HK-2 (cell line): ENCODE measurements around the gene KIAA1671.
"Not testable (repeated sequence)": the region's sequence is repeated elsewhere in the genome, so short reads cannot be mapped to it uniquely, and the experiment has no call there.

Experiments used
- DNase-seq: peaks from one replicate; pipeline ENCODE4 v3.0.0-alpha.2; 2018; ENCODE audit not compliant: unreplicated experiment

KIAA1671 gene

DNA sequence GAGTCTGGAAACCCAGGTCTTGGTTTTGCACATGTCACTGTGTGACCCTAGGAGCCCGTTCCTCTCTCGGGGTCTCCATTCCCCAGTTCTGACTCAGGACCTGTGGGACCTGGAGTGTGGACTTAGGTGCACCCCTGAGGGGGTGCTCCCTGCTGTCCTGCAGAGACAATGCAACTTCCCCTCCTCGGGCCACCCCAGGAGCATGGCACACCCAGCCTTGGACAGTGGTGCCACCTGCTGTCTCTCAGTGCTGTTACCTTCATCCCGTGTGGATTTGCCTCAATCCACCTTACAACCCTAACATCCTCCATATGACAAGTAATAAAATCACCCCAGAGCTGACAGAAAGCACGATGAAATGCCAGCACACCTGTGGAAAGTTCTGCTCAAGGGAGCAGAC, 219.6 kb downstream of the KIAA1671 start:
- DNase-seq, result no peak

DNA sequence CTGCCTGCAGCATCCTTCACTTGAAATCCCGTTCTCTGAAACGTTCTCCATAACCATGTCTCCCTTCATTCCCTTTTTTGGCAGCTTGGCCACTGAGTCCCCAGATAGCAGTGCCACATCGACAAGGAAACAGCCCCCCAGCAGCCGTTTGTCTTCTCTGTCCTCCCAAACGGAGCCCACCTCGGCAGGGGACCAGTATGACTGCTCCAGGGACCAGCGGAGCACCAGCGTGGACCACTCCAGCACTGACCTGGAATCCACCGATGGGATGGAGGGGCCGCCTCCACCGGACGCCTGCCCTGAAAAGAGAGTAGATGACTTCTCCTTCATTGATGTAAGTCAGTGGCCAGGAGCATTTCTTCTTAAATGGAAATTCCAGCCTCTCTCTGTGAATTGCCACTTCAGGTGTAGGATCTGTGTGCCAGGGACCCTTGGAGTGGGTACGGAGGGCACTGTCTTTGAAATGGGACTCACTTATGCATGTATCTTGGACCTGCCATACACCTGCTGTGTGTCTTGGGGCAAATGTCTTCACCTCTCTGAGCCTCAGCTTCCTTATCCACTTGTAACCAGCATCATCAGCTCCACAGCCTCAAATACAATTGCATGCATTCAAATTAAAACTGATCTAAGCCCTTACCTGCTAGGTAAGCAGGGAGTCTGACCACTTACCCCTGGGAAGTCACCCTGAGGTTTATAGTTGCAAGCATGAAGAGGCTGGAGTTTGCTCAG, 221.8 kb downstream of the KIAA1671 start:
- no peak for DNase-seq

DNA sequence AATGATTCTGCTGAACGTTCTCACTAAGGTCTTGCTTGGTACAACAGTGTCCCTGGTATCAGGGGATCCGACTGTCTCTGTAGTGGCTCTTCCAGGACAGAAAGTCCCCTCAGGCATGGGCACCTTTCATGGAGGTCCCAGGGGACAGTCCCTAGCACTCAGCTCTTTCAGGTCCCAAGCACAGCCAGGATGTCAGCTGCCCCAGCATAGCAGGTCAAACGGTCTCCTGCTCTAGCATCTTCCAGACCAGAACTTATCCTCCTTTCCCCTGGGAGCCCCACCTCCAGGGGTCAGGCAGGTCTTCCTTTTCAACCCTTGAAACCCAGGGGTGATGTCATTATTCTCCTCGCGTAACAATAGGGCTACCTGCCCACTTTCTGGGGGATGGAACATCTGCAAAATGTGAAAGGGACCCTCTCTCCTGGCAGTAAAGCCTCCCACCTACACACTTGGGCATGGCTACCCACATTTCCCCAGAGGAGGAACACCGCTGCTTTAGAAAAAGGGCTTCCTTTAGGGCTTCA, 222.4 kb downstream of the KIAA1671 start:
- no peak for DNase-seq

DNA sequence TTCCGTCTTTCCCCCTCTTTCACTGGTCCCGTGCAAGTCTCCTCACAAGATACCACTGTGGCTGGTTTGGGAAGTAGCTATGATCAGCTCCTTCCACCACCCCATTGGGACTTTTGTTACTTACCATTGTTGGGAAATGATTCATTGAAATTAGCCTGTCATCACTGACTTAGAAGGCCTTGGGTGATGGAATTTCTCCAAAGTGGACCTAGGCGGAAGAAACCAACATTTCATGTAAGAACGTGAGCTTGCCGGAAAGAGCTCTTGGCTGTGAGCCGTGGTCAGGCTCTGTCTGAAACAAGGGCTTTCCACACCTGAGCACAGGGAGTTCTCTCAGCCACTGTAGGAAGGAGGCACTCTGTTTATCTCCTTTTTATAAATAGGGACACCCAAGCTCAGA, 223.7 kb downstream of the KIAA1671 start:
- DNase-seq, result no peak

DNA sequence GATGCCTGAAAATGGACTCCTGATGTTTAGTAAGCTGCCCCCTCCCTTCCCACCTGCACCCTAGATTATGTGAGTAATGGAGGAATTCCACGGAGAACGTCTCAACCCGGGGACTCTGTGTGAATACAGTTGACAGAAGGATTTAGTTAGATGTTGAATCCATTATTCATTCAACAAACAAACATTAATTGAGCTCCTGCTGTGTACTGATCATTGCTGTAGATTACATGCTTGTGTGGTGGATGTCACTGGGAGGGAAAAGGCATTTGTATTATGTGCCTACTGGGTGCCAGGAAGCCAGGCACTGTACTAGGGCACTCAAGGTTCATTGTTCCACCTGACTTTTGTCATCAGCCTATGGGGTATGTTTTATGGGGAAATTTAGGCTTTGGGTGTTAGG, 224.3 kb downstream of the KIAA1671 start:
- DNase-seq, result no peak

DNA sequence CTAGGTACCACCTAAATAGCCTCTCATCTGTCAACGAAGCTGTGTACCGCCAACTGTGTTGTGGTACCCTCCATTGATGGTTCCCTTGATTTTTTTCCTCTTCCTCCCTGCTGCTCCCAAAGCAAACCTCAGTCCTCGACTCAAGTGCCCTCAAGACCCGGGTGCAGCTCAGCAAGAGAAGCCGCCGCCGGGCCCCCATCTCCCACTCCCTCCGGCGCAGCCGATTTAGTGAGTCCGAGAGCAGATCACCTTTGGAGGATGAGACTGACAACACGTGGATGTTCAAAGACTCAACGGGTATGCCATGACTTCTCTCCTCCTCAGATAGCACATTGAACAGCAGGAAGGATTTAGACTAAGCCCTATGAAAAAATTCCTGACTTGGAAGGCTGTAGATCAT, 224.7 kb downstream of the KIAA1671 start:
- no peak for DNase-seq

DNA sequence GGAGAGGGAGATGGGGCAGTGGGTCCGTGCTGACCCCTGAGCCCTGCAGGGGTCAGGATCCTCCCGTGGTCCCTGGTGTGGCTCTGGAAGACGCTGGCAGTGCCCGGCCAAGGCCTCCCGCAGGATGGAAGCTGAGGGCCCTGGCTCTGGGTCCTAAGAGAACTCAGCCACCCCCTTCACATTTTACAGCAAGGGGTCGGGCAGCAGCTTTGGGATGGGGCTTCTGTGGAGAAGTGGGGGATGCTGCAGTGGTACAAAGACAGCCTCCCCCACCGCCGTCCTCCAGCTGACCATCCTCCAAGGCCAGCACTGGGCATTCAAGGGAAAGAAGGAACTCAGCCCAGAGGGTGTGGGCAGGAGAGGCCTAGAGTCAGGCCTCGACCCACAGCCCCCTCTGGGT, 225.4 kb downstream of the KIAA1671 start:
- no peak for DNase-seq

DNA sequence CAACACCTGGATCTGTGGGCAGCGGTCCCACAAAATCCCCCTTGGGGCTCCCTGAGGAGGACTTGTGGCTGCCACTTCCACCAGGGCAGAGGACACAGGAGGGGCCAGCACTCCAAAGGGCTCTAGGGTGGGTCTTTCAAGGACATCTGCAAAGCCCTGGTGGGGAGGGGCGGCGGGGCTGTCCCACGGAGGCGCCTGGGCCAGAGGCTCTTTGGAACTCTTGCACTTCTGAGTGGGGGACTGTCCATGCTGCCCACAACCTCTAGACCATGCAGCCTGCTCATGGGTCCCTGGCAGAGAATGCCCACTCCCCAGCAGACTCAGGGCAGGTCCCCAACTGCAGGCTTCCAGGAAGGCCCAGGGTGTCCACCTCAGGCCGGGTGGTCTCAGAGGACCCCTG, 225.8 kb downstream of the KIAA1671 start:
- not testable (repeated sequence) for DNase-seq

DNA sequence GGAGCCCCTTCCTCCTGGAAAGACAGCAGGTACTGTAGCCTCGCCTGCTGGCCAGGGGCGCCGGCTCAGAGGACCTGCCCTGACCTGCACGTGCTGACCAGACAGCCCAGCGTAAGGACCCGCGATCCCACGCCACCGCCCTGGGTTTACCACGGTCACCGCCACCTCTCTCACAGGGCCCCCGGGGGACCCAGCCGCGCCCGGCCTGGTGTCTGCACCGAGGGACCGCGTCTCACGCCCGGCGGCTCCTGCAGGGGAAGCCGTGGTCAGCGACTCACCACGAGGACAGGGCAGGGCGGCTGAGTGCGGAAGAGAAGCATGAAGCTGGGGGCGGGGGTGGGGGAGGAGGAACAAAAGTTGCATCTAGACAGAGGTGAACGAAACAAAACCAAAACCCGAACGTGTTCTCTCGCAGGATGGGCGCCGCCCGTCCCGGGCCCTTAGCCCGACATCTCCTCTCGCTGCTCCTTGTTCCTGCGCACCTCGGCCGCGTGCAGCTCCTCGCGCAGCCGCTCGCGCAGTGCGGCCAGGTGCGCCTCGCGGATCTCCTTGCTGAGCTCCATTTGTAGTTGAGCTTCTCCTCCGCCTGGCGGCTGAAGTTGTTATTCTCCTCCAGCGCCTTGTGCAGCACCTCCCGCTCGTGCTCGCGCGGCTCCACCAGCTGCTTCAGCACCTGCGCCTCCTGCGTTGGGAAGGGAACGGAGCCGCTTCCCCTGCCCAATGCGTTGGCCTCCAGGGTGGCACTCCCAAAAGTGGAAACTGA, 226.5 kb downstream of the KIAA1671 start:
- DNase-seq, result not testable (repeated sequence)

DNA sequence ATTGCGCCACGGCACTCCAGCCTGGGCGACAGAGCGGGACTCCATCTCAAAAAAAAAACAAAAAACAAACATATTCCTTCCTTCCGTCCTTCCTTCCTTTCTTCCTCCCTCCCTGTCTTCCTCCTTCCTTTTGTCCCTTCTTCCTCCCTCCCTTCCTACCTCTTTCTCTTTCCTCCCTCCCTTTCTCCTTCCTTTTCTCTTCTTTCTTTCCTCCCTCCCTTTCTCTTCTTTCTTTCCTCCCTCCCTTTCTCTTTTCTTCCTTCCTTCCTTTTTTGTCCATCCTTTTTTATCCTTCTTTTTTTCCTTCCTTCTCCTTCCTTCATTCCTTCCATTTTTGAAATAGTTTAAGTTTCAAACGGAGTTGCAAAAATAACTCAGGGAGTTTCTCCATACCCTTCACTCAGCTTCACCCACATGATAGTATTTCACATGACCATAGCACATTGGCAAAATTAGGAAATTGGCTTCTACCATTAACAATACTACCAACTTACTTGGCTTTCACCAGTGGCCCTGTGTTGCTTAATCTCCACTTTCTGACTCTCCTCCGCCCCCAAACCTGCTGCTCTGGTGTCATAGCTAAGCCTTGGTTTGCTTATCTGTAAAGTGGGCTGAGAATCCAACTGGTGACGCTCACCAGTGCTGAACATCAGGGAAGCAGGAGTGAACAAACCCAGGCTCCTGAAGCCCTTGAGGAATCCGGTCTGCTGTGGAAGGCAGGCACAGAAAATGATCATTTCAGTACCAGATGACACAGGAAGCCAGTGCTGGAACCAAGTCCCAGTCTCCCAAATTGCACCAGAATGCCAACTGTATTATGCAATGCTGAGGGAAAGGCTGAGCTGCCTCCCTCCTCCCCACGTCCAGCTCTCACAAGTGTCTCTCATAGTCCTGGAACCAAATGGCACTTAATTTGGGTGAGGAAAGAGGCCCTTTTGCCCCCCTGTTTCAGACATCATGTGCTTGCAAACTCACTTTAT, 229.9 kb downstream of the KIAA1671 start:
- DNase-seq, result no peak

DNA sequence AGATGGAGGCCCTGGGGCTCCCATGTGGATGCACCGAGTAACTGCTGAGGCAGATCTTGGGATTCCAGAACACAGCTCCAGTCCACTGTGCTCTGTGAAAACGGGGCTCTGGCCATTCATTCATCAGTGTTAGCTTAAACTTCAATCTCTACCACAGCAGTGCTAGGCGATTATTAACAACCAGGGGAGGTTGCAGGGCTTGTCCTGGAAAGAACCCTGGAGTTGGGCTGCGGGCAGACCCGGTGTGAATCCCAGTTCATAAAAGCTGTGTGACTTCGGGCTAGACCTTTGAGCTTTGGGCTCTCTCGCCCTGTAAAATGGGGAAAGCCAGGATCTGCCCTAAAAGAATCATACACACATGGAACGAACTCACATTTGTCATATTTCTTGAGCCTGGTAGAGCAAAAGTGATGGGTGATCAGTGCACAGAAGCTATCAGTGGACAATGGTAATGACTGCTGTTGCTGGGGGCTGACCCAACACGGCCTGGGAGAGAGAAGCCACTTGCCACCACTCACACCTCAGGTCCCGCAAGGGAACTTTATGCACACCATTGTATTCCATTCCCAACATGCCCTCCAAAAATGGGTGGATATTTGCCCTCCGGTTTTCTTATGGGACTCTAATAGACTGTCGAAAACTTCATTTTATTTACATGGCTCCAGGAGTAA, 231.6 kb downstream of the KIAA1671 start:
- peak; percentile 35 for DNase-seq

DNA sequence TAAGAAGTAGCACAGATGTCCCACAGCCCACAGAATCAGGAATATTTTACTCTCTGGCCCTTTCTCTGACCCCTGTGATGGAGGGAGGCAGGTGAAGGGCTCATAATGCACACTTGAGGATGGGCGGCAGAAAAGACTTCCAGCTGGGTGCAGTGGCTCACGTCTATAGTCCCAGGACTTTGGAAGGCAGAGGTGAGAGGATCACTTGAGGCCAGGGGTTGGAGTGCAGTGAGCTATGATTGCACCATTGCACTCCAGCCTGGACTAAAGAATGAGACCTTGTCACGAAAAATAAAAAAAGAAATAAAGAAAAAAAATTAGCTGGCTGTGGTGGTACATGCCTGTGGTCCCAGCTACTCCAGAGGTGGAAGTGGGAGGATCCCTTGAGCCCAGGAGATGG, 233.6 kb downstream of the KIAA1671 start:
- no peak for DNase-seq

DNA sequence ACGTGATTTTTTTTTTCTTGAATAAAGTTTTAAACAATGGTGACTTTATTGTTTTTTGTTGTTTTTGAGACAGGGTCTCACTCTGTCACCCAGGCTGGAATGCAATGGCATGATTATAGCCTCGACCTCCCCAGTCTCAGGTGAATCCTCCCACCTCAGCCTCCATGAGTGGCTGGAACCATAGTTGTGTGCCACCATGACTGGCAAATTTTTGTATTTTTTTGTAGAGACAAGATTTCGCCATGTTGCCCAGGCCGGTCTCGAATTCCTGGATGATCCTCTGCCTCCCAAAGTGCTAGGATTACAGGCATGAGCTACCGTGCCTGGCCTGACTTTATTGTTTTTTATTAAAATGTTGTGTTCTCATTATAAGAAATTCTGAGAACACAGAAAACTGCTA, 235.0 kb downstream of the KIAA1671 start:
- no peak for DNase-seq

DNA sequence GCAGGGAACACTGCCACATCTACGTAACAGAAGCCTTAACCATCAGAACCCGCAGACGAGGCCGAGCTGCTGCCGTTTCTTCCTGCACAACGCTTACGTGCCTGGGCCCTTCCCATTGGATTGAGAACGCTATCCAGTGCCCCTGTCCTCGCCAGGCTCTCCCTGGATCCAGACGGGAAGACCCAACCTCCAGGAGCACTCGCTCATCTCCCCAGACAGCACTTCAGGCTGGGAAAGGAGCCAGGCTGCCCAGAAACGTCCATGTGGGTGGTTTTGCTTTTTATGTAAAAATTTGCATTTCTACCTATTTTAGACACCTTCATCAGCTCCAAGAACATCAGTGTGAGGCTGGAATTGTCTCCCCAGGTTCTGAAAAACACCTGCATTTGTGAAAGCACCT, 239.9 kb downstream of the KIAA1671 start:
- no peak for DNase-seq

DNA sequence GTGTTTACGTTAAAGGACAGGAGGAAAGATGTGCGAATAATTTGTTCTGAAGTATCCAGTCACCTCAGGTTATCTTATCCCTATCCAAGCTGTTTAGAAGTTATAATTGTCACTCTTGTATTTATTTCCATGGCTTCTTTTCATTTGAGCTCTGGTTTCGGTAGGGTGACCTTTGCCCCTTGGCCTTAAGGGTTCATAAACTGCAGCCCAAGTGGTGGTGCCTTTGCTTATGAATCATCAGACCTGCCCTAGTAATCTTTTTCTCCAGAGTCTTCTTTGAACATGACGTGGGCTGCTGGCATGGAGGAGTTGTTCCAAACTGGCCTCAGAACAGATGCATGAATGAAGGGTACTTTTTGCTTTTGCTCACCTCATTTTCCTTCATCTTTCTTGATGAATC, 240.6 kb downstream of the KIAA1671 start:
- no peak for DNase-seq

DNA sequence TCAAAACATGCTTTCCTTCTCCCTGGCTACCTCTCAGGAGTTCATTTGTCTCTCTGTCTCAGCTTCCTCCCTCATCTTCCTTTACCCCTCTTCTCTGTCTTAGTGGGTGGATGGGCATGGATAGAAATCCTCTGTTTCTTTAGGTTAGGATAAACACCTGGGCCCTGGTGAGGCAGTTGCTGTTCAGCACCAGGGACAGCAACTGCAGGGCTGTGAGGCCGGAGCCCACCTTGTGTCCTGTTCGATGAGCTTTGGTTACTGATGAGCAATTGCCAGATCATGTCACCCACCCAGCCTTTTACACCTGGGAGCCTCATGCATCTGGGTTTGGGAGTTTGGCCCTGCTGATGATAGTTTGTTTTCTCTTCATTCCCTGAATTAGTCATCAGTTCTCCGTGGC, 241.0 kb downstream of the KIAA1671 start:
- DNase-seq, result no peak

DNA sequence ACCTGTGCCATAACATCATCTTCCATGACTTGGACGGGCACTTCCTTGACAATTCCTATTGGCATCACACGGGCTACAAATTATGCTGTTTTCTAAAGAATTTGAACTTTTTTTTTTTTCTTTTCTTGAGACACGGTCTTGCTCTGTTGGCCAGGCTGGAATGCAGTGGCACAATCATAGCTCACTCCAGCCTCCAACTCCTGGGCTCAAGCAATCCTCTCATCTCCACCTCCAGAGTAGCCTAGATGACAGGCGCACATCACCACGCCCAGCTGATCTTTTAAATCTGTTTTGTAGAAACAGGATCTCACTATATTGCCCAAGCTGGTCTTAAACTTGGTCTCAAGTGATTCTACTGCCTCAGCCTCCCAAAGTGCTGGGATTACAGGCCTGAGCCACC, 243.8 kb downstream of the KIAA1671 start:
- DNase-seq, result no peak

DNA sequence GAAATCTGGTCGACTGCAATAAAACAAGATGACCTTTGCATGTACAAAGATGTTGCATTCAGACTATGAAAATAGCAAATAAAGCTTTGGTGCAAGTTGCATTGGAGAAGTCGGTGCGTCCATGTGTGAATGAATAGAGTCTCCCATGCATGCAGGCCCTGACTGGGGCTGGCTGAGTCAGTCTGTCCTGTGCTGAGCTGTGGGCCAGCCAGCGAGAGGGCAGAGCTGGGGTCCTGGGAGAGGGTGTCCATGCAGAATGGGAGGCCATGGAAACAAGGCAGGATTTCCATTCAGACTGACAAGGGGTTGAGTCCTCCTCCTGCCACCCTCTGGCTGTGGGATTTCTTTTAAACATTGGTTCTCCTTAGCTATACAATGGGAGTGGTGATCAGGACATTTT, 244.8 kb downstream of the KIAA1671 start:
- no peak for DNase-seq

DNA sequence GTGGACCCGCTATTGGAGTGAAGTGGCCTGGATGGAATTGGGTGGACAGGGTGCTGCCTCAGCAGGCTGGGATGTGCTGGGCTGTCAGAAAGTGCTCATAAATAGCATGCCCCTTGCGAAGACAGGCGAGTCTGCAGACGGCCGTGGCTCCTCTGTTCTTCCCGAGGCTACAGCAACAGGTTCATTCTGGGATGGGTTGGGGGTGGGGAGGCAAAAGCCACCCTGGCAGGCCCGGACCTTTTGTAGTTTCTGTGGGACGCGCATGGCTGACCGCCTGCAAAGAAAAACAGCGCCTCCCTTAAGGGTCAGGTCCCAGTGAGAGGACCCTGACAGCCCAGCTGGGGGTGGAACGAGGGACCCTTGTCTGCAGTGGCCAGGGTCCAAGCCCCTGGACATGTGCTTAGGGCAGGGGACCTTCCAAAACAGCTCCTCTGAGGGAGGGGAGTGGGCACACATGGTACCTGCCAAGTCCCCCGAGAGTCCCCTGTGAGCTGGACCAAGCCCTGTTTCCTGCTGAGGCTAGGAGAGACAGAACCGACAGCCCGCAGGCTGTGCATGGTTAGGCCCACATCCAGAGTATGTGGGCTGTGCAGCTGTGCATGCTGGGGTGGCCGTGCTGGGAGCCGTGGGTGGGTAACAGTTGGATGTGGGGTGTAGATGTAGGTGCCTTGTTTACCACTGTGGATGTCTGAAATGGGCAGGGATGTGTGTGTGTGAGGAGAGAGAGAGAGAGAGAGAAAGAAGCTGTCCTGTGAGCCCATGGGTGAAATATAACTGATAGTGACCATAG, 247.4 kb downstream of the KIAA1671 start, which contains the start of gene CRYBB3:
CRYBB3 (plus strand) TSS at position 128 of the 790 bp plus-strand sequence. CDS start 1,539 bp downstream, outside the sequence.
- no peak for DNase-seq

DNA sequence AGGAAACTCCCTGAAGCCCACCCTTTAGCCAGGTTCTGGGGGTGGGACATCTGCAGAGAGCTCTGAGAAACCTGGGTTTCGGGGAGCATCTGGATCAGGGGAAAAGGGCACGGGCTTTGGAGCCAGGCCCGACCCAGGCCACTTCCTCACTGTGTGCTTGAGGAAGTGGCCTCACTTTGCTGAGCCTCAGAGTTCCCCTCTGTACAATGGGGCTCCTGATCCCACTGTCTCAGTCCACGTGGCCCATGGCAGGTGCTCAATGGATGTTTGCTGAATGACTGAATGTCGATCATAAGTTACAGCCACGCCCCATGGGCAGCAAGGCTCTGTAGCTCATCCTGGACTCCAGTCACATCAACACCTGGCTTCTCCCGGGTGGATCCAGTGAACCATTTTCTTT, 248.5 kb downstream of the KIAA1671 start:
- DNase-seq, result no peak
